ENCODE results near the gene XKR7.

The XKR7 gene

DNA sequence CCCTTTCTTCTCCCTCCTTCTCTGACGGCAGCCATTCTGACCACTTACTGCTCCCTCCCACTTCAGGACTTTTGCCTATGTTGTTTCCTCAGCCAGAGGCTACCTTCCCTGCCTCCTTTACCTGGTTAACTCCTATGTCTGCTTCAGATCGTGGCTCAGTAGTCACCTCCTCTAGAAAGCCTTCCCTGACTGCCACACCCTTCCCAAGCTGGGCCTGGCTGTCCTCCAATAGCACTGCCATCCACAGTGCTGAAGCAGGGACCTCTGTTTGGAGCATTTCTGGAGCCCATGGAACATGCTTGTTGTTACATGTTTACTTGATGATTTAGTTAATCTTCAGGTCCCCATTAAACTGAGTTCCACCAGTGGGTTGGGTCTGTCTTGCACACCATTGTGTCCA, 13.8 kb downstream of the XKR7 start:
- DNase-seq, result no peak

DNA sequence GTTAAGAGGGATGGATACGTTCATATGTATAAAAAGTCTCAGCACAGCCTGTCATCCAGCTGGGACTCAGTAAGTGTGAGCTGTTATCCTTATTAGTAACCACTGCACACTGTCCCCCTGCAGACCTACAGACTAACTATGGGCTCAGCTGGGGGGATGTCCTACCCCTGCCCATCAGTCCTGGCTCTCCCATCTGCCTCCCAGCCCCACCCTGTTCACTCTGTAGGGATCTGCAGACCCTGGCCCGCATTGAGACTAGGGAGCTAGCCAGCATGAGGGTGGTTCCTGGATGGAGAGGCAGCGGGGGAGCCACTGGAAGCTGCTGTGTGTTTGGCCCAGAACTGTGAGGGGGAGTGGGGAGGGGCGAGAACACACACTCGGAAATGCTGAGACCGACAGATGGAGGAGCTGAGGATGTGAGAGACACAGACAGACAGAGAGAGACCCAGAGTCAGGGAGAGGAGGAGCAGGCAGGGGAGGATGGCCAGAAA, 17.1 kb downstream of the XKR7 start:
- DNase-seq, result no peak

DNA sequence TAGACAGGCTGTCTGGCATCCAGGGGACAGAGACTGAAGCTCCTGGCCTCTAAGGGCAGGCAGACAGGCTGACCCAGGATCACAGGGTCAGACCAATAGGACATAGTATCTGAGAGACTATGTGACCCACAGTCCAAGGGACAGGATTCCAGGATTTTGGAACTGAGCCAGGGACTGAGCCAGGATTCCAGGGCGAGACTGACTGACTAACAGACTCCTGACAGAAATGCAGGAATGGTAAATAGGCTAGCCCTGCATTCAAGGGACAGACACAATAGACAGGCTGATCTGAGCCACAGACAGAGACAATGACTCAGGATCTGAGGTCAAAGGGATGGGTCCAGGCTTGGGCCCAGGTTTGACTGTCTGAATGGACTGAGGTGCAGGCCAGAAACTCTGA, 19.8 kb downstream of the XKR7 start:
- no peak for DNase-seq

GRCh38 chr20:31988430-31989015, 20.6 kb downstream of the XKR7 start:
- no peak for DNase-seq

GRCh38 chr20:31989030-31989645, 21.2 kb downstream of the XKR7 start:
- no peak for DNase-seq

GRCh38 chr20:31990641-31991338, 22.8 kb downstream of the XKR7 start:
- no peak for DNase-seq

GRCh38 chr20:31991339-31991705, 23.4 kb downstream of the XKR7 start:
- no peak for DNase-seq

- DNase-seq, result no peak
Observed at GRCh38 chr20:31992086-31992485, 24.1 kb downstream of the XKR7 start.

- DNase-seq, result no peak
Observed at GRCh38 chr20:31996996-31997395, 29.0 kb downstream of the XKR7 start.

DNA sequence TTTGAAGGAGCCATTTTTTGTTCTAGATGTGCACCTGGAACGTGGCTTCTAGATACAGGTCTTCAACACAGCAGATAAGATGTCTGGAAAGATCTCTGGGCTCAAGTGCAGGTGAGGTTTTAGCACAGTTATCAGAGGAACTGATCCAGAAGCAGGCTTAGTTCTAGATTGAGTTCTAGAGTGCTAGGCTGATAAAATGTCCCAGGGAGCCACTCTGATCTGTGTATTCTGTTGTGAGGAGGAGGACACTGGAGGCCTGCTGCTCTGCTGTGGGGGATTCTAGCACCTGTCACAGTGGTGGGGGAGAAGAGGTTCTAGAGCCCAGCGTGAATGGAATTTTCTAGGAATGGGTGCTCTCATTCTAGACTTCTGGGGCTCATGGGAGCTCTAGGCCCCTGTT, 30.3 kb downstream of the XKR7 start:
- DNase-seq, result no peak

GRCh38 chr20:32003325-32003724, 35.4 kb downstream of the XKR7 start:
- no peak for DNase-seq

GRCh38 chr20:32004963-32005362, 37.0 kb downstream of the XKR7 start:
- DNase-seq, result no peak

- no peak for DNase-seq
Observed at GRCh38 chr20:32006053-32006452, 38.1 kb downstream of the XKR7 start.

GRCh38 chr20:32006841-32007786, 39.2 kb downstream of the XKR7 start:
- DNase-seq, result no peak

DNA sequence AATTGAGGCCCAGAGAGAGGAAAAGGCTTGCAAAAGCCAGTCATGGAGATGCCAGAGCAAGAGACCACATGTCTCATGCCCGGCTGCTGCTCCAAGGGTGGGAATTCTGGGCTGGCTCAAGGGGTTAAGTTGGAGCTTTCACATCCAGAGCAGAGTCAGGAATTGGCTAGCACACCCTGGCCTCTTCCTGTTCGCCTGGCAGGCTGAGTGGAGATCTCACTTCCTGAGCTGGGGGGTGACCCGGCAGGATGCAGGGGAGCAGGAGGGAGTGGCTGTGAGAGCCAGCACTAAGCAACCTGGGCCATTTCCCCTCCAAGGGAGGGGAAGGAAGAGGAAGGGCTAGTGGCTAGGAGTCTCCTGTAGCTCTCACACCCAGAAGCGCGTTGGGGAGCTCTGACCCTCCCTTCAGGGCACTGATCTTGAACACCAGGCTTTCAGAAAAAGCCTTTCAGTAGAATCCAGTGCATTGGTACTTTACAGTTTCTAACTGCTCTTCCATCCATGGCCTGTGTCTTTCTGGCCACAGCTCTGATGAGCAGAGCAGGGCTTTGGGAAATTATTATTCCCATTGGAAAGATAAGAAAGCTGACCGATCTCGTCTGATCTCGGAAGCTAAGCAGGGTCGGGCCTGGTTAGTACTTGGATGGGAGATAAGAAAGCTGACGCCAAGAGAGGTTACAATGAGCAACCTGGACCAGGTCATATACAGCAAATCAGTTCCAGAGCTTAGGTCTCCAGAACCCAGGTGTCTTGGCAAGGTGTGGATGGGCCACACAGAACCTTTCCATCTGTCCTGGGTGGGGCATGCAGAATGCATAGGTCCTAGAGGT, 40.1 kb downstream of the XKR7 start:
- no peak for DNase-seq

GRCh38 chr20:32009564-32009963, 41.6 kb downstream of the XKR7 start:
- DNase-seq, result no peak

DNA sequence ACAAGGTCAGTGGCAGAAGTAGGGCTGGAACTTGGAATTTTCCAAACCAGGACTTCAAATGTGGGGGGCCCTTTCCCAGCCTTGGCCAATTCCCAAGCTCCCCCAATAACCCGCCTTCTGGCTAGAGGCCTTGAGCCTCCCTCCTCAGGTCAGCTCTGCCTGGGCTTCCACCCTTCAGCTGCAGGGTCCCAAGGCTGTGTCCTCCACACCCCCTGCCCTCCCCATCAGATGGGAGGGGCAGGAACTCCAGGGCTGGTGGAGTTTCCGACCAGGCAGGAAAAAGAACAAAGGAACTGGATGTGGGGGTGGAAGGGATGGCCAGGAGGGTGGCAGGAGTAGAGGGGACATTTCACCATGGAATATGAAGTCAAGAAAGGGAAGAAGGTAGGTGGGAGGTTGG, 42.1 kb downstream of the XKR7 start, which contains the start of gene CCM2L:
Gene CCM2L, plus strand, starts transcription at position 338 of the 400 bp plus-strand sequence. Its CDS starts 17 bp downstream, at position 355.
- no peak for DNase-seq

DNA sequence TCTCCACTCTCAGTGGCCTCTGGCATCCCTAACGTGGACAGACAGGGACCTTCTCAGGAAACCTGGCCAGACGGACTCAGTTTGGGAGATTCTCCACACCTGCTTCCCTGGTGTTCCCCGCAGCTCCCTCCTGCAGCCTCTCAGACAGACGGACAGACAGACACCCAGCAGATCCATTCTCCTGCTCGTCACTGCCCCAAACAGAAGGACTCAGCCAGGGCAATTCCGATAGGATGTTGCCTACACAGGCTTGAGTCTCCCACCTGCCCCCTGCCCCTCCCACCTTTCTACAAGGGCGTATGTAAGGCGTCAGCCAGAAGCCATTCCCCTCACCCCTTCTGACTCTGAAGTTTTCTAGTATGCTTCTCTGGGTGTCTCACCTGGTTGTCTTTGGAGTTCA, 42.7 kb downstream of the XKR7 start:
- no peak for DNase-seq

DNA sequence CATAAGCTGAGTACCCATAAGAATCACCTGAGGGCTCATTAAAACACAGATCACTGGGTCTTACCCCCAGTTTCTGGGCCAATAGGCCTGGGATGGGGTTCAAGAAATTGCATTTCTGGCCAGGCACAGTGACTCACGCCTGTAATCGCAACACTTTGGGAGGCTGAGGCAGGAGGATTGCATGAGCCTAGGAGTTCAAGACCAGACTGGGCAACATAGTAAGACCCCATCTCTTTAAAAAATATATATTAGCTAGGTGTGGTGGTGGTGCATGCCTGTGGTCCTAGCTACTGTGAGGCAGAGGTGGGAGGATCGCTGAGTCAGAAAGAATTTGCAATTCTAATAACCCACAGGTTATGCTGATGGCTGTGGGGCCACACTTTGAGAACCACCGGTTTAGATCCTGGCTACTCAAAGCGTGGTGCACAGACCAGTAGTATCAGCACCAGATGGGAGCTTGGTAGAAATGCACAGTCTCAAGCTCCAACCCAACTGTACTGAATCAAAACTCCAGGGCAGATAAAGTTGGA, 44.3 kb downstream of the XKR7 start:
- no peak for DNase-seq

DNA sequence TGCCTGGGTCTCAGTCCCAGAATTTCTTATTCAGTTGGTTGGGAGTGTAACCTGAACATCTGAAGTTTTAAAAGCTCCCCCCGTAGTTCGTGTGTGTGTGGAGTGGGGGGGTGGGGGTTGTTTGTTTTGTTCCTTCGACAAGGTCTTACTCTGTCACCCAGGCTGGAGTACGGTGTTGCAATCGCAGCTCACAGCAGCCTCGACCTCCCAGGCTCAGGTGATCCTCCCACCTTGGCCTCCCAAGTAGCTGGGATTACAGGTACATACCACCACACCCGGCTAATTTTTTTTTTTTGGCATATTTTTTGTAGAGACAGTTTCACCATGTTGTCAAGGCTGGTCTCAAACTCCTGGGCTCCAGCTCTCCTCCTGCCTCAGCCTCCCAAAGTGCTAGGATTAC, 45.4 kb downstream of the XKR7 start:
- DNase-seq, result no peak

DNA sequence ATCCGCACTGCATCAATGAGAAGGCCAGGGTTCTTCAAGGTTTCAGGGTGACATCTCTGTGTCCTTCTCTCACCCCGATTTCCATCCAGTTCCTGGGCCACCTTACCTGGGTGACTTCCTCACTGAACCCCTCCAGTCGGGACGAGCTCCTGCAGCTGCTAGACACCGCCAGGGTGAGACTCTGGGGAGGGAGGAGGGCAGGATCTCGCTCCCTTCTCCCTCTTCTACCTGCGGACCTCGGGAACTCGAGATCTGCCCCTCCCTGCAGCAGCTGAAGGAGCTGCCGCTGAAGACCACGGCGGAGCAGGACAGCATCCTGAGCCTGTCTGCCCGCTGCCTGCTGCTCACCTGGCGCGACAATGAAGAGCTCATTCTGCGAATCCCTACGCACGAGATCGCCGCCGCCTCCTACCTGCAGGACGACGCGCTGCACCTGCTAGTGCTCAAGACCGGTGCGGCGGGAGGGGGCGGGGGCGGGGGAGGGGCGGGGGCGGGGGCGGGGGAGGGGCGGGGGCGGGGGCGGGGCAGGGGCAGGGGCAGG, 49.8 kb downstream of the XKR7 start:
- peak; percentile 34 for DNase-seq

All from stimulated activated CD4-positive, alpha-beta T cell treated with anti-CD3 and anti-CD28 coated beads, Interleukin-12 subunit alpha, Interleukin-12 subunit beta, amount 100 ng/mL, for 4 hours (primary cell).